ENCODE measurements around the gene FGFR3. TPM values are rescaled to one million over a fixed set of nuclear protein-coding genes. Genes with fewer than 3 reads are reported as not detected.

Gene FGFR3
- total and polyA plus RNA-seq, 11 donors: 1.1 to 4.6 (median 2.3) TPM

- TF ChIP-seq POLR2A (IDR thresholded peaks at IDR 0.05) (peak in 1 of 2 donors; percentile 81), CTCF (IDR thresholded peaks at IDR 0.05) (peak in 4 of 12 donors; percentile 3 to 31 (median 22))
- intact Hi-C loops (cut with DNase I): loop anchor here in 8 of 10 donors (1.0 to 10.0 kb wide), 4 partner anchors 14 to 62 kb away; partner anchors contain the start of genes FGFR3 (in 1 of the 8) and NSD2 (in 1 of the 8)
- 0% methylated on average over 26 to 107 of the region's 107 CpGs for WGBS, 4 donors
These were observed 63.2 kb downstream of the FGFR3 start, which contains the start of gene LETM1 for GRCh38 chr4:1856071-1856942. Gene LETM1 (minus strand): TSS chr4:1856156. CDS start chr4:1855950, 206 bp downstream.

GRCh38 chr4:1856943-1857699, 64.0 kb downstream of the FGFR3 start:
- H3K27ac ChIP-seq: peak overlapping the region; percentile 26 to 94 (median 88)
- intact Hi-C loops (cut with DNase I): loop anchor here in 8 of 10 donors (1.0 to 10.0 kb wide), 4 partner anchors 13 to 62 kb away; partner anchors contain the start of genes FGFR3 (in 1 of the 8) and NSD2 (in 1 of the 8)
- peak in 1 of 5 donors; percentile 41 for DNase-seq
- peak overlapping the region; percentile 55 to 99 (median 84) for H3K4me3 ChIP-seq
- ATAC-seq: peak in 3 of 4 donors; percentile 5 to 12 (median 7)
- H3K27me3 ChIP-seq: no peaks in the 10 kb centered on the region
- 24 to 31% (median 25%) methylated on average over 16 to 32 of the region's 32 CpGs for WGBS, 4 donors
- TF ChIP-seq CTCF (IDR thresholded peaks at IDR 0.05) (no peak), POLR2A (IDR thresholded peaks at IDR 0.05) (no peak)
- H3K9me3 ChIP-seq: no peaks in the 10 kb centered on the region
- peaks cover 0 to 41% (median 22%) of the 10 kb centered on the region in 12 donors for H3K4me1 ChIP-seq
- H3K36me3 ChIP-seq: peaks cover 0 to 6% (median 0%) of the 10 kb centered on the region in 9 donors

More at GRCh38 chr4:1856071-1856942, 63.2 kb downstream of the FGFR3 start, which contains the start of gene LETM1:
- peaks cover 0 to 6% (median 0%) of the 10 kb centered on the region in 9 donors for H3K36me3 ChIP-seq
- DNase-seq (peak; percentile 96 to 98 (median 97)), ATAC-seq (peak; percentile 96 to 98 (median 97))
- H3K4me3 ChIP-seq: peak within 1 kb of the TSS; percentile 55 to 99 (median 84)
- no peaks in the 10 kb centered on the region for H3K9me3 ChIP-seq
- peak within 1 kb of the TSS; percentile 26 to 94 (median 88) for H3K27ac ChIP-seq
- H3K4me1 ChIP-seq: peaks cover 0 to 49% (median 23%) of the 10 kb centered on the region in 12 donors
- no peaks in the 10 kb centered on the region for H3K27me3 ChIP-seq

- 86 to 92% (median 88%) methylated on average over 5 of the region's 5 CpGs for WGBS, 4 donors
These were observed 64.8 kb downstream of the FGFR3 start for GRCh38 chr4:1857931-1858330.

More at GRCh38 chr4:1857931-1858330, 64.8 kb downstream of the FGFR3 start:
- no peak for DNase-seq
- Histone ChIP-seq H3K27me3 (peaks cover 0 to 4% (median 0%) of the 10 kb centered on the region in 9 donors), H3K27ac (no peak overlapping the region), H3K4me3 (no peak overlapping the region), H3K36me3 (peaks cover 0 to 6% (median 0%) of the 10 kb centered on the region in 9 donors), H3K4me1 (peaks cover 0 to 37% (median 21%) of the 10 kb centered on the region in 12 donors), H3K9me3 (no peaks in the 10 kb centered on the region)
- intact Hi-C loops (cut with DNase I): loop anchor here in 8 of 10 donors (5.0 to 10.0 kb wide), 2 partner anchors 39 to 63 kb away; partner anchors contain the start of gene FGFR3 (in 1 of the 8)
- no peak for TF ChIP-seq POLR2A (IDR thresholded peaks at IDR 0.05)
- no peak for TF ChIP-seq CTCF (IDR thresholded peaks at IDR 0.05)
- ATAC-seq: no peak

Other genes starting within 250 kb of the FGFR3 start
- 1 to 10 TPM in 4 of 9 donors, under 1 TPM in 5; 0.42 to 2.3 (median 0.99) TPM for gene FAM53A, start 109.0 kb upstream of the FGFR3 start, total RNA-seq
- 1 to 10 TPM in 1 of 2 donors, under 1 TPM in 1; 0.88 to 1.4 TPM for gene FAM53A, start 109.0 kb upstream of the FGFR3 start, polyA plus RNA-seq
- 10 to 100 TPM; 10.2 to 27.7 (median 11.7) TPM for gene SLBP, start 81.0 kb upstream of the FGFR3 start, total RNA-seq
- gene SLBP, start 81.0 kb upstream of the FGFR3 start, polyA plus RNA-seq: 10 to 100 TPM in 1 of 2 donors, 1 to 10 TPM in 1; 7.2 to 17.6 TPM
- 10 to 100 TPM; 28.6 to 73.3 (median 37.2) TPM for gene TMEM129, start 72.0 kb upstream of the FGFR3 start, total RNA-seq
- gene TMEM129, start 72.0 kb upstream of the FGFR3 start, polyA plus RNA-seq: 10 to 100 TPM; 32.6 to 39.2 TPM
- 10 to 100 TPM in 1 of 9 donors, 1 to 10 TPM in 8; 2.9 to 19.1 (median 6.0) TPM for gene TACC3, start 71.8 kb upstream of the FGFR3 start, total RNA-seq
- 1 to 10 TPM; 6.3 to 7.7 TPM for gene TACC3, start 71.8 kb upstream of the FGFR3 start, polyA plus RNA-seq
- 10 to 100 TPM; 35.0 to 54.7 (median 43.4) TPM for gene LETM1, start 62.9 kb downstream of the FGFR3 start, total RNA-seq
- 10 to 100 TPM; 22.1 to 47.4 TPM for gene LETM1, start 62.9 kb downstream of the FGFR3 start, polyA plus RNA-seq
- gene NSD2, start 78.1 kb downstream of the FGFR3 start, total RNA-seq: 10 to 100 TPM; 27.4 to 63.3 (median 40.5) TPM
- 10 to 100 TPM; 11.4 to 19.0 TPM for gene NSD2, start 78.1 kb downstream of the FGFR3 start, polyA plus RNA-seq
- gene NELFA, start 215.7 kb downstream of the FGFR3 start, total RNA-seq: 10 to 100 TPM in 5 of 9 donors, 1 to 10 TPM in 4; 8.1 to 14.9 (median 10.3) TPM
- 10 to 100 TPM; 10.4 to 12.8 TPM for gene NELFA, start 215.7 kb downstream of the FGFR3 start, polyA plus RNA-seq

Data from heart left ventricle (tissue), 16 donors.